ENCODE data around the gene PLPP4.

The PLPP4 gene

GRCh38 chr10:120578134-120578533 is 121.1 kb downstream of the PLPP4 start:
- DNase-seq: no peak
- no peak for ATAC-seq

GRCh38 chr10:120578890-120579289 is 121.9 kb downstream of the PLPP4 start:
- DNase-seq: no peak
- no peak for ATAC-seq

DNA sequence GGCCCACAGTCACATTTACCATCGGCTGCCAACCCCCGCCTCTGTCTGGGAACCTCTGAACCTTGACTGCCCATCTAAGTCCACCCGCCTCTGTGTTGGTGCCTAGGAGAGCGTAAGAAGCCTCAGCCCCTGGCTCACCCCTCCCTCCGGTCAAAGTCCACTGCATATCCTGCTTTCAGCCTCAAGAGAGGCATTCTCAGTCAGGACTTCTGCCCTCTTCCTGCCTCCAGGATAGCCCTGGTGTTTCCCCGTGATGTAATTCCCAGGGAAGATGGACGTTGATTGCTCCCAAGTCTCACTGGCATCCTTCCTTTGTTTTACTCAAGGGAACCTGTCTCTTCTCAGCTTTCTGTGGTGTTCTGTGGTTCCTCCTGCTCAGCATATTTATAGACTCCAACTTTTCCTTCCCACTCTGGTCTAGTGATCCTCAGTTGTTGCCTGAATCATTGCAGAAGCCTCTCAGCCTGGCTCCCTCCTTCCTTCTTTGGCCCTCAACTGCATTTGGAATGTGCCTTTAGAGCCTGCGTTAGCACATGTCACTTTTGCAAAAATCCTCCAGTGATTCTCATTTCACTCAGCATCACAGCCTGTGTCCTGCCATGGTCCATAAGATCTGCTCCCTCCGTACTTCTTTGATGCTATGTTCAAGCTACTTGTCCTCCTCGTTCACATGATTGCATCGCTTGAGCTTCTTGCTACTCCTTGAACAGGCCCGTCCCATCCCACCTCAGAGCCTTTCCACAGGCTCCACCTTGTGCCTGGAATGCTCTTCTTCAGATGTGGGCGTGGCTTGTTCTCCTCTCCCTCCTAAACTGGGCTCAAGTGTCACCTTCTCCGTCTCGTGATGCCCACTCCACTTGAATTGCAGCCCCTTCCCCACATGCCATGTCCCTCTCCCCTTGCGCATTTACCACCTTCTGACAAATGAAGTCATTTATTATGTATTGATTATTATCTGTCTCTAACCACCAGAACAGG is 124.2 kb downstream of the PLPP4 start:
- ATAC-seq: no peak
- DNase-seq: no peak

DNA sequence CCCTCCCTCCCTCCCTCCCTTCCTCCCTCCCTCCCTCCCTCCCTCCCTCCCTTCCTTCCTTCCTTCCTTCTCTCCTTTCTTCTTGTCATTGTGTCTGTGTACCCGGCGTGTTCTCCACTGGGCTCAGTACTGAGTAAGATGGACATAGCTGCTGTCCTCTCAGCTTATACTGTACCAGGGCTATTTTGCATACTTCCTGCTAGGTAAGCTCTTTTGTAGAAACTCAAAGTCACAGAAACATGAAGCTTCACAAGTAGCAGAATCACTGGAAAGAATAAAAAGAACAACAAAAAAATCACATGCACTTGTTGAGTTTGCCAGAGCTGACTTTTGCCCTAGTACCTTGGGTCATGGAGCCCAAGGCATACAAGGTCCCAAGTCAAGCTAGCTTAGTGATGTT is 125.7 kb downstream of the PLPP4 start:
- DNase-seq (no peak), ATAC-seq (no peak)

GRCh38 chr10:120583424-120584108 is 126.5 kb downstream of the PLPP4 start:
- ATAC-seq (no peak), DNase-seq (no peak)

DNA sequence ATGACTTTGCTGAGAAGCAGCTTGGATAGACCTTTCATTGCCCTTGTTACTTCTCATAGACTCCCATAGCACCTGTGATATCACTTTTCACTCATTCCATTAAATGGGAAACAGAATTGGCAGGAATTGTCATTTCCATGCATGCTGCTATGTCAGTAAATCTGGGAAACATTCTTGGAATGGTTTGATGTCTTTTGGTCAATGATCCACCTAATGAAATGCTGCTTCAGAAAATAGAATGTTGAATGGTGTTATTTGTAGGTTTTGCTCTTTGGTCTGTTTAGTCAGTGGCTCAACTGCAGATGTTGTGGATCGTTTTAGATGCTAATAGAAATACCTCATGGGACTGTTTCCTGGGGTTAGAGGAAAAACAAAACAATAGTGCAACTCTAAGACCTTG is 127.8 kb downstream of the PLPP4 start:
- DNase-seq (no peak), ATAC-seq (no peak)

DNA sequence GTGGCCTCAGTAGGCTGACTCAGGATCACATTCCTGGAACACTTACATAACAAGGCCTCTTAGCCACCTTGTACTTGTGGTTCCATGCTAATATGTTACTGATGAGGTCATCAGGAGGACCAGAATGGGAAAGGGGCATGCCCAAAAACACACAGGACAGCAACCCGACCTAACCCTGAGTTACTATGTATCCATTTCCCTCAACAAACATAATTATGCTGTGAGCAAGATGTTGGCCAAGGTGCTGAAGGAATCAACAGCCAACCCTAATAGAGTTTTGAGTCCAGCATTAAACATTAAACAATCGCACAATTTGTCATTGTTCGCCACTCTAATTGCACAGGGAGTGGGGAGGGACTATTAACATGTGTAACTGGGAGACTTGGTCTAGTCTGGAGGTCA is 129.4 kb downstream of the PLPP4 start:
- ATAC-seq (no peak), DNase-seq (no peak)

DNA sequence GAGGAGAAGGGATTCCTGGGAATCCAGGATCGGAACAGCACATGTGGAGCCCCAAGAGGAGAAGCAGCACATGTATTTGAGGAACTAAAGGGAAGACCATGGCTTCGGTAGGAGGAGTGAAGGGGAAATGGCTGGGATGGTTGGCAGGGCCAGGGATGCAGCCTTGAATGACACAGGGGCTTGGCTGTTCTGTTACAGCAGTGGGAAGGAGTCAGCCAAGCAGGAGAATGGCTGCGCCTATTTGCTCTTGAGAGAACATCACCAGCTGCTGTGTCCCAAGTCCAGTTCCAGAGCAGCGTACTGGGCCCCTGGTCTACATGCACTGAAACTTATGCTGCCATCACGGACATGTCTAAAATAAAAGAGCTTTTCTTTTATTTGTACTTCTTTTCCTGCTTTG is 130.0 kb downstream of the PLPP4 start:
- DNase-seq: no peak
- ATAC-seq: no peak

DNA sequence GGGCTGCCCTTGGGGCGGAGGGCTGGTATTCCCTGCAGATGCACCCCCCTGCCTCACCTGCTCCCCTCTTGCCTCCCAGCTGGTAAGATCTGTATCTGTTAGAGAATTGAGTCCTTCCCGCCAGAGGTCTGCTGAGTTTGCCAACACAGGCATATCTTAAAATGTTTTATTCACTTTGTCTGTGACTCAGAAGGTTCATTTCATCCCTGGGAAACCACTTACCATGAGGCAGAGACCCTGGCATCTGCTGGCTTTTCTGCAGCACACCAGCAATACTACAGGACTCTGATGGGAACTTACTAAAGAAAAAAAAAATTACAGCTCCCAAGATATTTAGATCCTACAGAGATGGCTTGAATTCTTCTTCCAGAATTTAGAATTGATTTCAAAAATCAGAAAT is 131.3 kb downstream of the PLPP4 start:
- ATAC-seq: no peak
- no peak for DNase-seq

DNA sequence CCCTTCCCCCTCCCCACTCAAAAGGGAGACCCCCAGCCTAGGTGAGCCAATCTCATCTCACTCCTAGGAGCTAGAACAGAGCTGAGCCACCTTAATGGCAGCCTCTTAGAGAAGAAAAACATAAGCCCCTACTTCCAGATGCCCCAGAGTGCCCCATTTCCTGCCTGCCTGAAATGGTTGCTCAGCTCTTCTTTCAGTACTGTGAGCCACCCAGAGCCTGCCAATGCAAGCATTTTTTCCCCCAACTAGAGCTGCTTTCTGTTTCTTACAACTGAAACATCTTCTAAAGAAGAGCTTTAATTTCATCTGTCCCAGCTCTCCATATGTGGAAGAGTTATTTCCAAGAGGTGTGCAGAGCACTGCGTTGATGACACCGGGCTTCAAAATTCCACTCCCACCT is 136.7 kb downstream of the PLPP4 start:
- ATAC-seq: no peak
- DNase-seq: no peak

- no peak for ATAC-seq
- no peak for DNase-seq
Observed at GRCh38 chr10:120597902-120598301, 140.9 kb downstream of the PLPP4 start.

DNA sequence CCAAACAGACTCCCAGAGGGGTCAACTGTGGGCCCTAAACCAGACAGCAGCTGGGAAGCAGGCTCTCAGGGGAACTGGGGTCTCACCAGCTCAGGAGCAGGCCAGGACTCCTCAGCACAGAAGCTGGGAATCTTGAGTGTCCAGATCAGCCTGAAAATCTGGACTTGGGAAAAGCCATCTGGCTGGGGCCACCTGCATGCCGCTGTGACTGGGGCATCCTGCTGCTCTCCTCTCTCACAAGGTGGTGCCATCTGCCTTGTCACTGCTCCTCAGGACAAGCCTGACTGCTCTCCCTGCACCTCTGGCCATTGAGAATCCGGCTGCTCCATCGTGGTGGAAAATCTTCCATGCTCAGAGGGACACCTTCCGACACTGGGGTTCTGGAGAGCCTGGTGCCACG is 141.4 kb downstream of the PLPP4 start:
- ATAC-seq (no peak), DNase-seq (no peak)

- no peak for ATAC-seq
Observed at GRCh38 chr10:120599200-120599724, 142.2 kb downstream of the PLPP4 start.

GRCh38 chr10:120600871-120601649 is 144.0 kb downstream of the PLPP4 start:
- ATAC-seq: no peak
- peak; percentile 5 for DNase-seq

More at GRCh38 chr10:120599200-120599724, 142.2 kb downstream of the PLPP4 start:
- no peak for DNase-seq

DNA sequence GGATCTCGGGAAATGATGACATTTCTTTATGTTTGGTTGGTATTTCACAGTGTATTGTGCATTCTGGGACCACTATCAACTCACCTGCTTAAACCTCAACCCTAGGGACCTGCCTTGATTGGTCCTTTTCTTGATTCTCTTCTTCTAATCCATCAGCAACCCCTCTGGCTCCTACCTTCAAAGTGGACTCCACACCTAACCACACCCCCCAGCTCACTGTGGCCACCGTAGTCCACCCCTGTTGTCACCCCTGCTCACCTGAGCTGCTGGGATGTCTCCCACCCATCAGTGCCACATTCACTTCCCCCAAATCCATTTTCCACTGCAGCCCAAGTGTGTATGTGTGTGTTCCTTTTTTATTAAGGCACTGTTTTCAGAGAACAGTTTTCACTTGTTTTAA is 145.0 kb downstream of the PLPP4 start:
- DNase-seq: no peak
- ATAC-seq: no peak

GRCh38 chr10:120605410-120605809 is 148.4 kb downstream of the PLPP4 start:
- no peak for ATAC-seq

DNA sequence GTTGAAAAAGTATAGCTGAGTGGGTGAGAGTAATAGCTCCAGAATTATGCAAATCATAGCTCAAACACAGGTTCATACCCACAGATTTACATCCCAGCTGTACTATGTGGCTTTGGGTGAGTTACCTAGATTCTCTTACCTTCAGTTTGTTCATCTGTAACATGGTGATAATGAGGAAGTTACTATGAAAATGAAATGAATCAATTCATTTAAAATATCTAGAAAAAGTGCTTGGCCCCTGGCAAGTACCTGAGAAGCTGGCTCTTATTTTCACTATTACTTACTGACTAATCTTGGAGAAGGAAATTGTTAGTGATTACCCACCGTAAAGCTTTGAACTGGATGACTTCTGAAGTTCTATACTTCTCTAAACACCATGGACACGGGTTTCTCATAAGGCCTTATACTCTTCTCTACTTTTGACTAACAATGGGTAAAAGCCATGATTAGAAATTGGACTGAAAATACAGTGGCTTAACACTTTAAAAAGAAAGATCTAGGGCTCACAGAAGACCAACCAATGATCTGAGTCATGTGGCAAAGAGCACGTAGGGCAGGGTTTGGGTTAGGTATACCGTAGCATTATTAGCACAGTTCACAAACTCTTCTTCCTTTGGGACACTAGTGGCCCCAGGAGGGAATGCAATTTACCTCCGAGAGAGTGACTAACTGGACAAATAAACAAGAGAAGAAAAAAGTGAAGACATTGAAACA is 149.2 kb downstream of the PLPP4 start:
- no peak for DNase-seq
- ATAC-seq: no peak

More at GRCh38 chr10:120605410-120605809, 148.4 kb downstream of the PLPP4 start:
- DNase-seq: no peak

DNA sequence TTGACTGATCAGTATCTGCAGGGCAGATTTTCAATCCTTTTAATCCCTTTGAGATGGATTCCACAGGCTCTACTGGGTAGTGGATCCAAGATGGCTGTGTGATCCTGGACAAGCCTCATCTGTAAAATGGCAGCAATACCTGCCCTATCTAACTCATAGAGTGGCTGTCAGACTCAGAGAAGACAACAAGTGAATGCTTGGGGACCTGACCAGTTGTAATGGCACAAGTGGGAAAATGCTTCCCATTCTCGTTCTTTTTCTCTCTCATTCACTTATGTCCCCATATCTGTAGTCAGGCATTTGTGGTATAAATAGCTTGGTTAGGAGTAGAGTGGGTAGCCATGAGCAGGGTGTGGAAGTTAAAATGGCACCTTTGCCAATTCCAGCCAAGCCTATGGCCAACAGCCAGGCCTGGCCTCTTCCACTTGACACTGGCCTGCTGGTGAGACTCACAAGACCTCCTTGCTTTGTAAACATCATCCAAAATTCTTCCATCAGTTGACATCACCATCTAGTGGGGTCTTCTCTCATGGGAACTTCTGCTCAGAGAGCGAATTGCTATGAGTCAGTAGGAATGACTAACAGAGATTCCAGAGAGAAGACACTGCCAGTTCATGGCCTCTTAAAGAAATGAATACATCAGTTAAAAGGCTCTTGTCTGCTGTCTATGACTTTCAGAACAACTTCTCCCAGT is 150.1 kb downstream of the PLPP4 start:
- DNase-seq (no peak), ATAC-seq (no peak)

- no peak for DNase-seq
- ATAC-seq: no peak
Observed at GRCh38 chr10:120607710-120608703, 151.0 kb downstream of the PLPP4 start.

DNA sequence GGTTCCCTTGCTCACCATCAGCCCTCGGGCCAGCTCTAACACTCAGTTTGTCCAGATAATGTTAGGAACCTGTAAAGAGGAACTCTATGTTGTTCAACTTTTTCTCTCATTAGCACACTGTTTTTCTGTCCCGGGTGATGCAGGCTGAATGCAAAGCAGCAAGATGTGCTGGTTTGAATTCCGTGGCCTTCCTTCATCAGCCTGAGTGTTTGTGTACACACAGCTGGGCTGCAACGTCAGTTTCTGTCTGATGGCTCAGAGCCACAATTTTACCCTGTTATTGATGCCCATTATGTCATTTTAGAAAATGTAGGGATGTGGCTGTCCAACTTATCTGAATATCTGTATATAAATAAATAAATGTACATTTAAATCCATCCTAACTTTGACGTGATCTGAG is 152.0 kb downstream of the PLPP4 start:
- DNase-seq (no peak), ATAC-seq (no peak)

All from stimulated activated naive CD8-positive, alpha-beta T cell treated with anti-CD3 and anti-CD28 coated beads, Interleukin-15, Interleukin-2, amounts not matched to agents 100 U/mL and 50 U/mL, for 24 hours (primary cell).